Naive thymus-derived CD4-positive, alpha-beta T cell (primary cell): ENCODE results near the gene TBCCD1. TPM values are rescaled to one million over a fixed set of nuclear protein-coding genes. Genes with fewer than 3 reads are reported as not detected.

Experiments used
- ATAC-seq: fragments of 150-1000 bp; cut with Tn5 transposase; 2 replicates; pipeline ENCODE4 v1.10.0; 2021; ENCODE audit warnings: mild to moderate bottlenecking, moderate library complexity
- CTCF ChIA-PET: fragments of 350-600 bp; sonication (Branson Sonifier 250); formaldehyde crosslinking; loops from one replicate; lab custom pipeline; 2021; ENCODE audit warnings: antibody characterized with exemption; lab: Charles Lee
- POLR2A ChIA-PET: fragments of 350-600 bp; sonication (Branson Sonifier 250); formaldehyde crosslinking; loops from one replicate; lab custom pipeline; 2021; ENCODE audit warnings: antibody characterized with exemption, inconsistent platforms; lab: Charles Lee
- DNase-seq, 9 donors: peaks; one replicate each; pipeline versions ENCODE4 v3.0.0 to v3.0.0-alpha.2; 2020 to 2022; ENCODE audit warnings: mixed read lengths in 1 of 9
- H3K27ac ChIP-seq: one replicate; pipeline ENCODE4 v1.7.0; 2013; ENCODE audit warnings: mild to moderate bottlenecking, low read depth, low read length, moderate library complexity
- H3K27me3 ChIP-seq, 2 donors: one replicate each; pipeline ENCODE4 v1.7.0; 2013; ENCODE audit warnings: low read length in 2 of 2, mild to moderate bottlenecking in 2 of 2, moderate library complexity in 2 of 2; ENCODE audit not compliant: control insufficient read depth in 2 of 2, insufficient read depth in 2 of 2
- H3K36me3 ChIP-seq, 3 experiments: 1 replicate in 2 of 3; 2 replicates in 1 of 3; pipeline ENCODE4 v1.7.0; 2013; ENCODE audit warnings: low read length in 3 of 3, mild to moderate bottlenecking in 3 of 3, moderate library complexity in 1 of 3; ENCODE audit not compliant: insufficient read depth in 3 of 3, control insufficient read depth in 2 of 3
- H3K4me1 ChIP-seq, 2 donors: one replicate each; pipeline ENCODE4 v1.7.0; 2013; ENCODE audit warnings: low read length in 2 of 2, mild to moderate bottlenecking in 2 of 2, moderate library complexity in 1 of 2; ENCODE audit not compliant: control insufficient read depth in 2 of 2, insufficient read depth in 2 of 2
- H3K4me3 ChIP-seq: 2 replicates; pipeline ENCODE4 v1.7.0; 2013; ENCODE audit warnings: mild to moderate bottlenecking, low read length
- H3K9me3 ChIP-seq, 3 experiments: 1 replicate in 2 of 3; 2 replicates in 1 of 3; pipeline ENCODE4 v1.7.0; 2013; ENCODE audit warnings: low read length in 3 of 3; ENCODE audit not compliant: control insufficient read depth in 2 of 3
- H3K27ac Mint-ChIP-seq, 9 donors: one replicate each; pipeline ENCODE4 v1.8.0; 2020 to 2022; ENCODE audit warnings: mixed read lengths in 9 of 9, mild to moderate bottlenecking in 8 of 9, moderate library complexity in 5 of 9, inconsistent platforms in 2 of 9
- H3K27me3 Mint-ChIP-seq, 5 donors: one replicate each; pipeline ENCODE4 v1.8.0; 2021 to 2022; ENCODE audit warnings: mixed read lengths in 5 of 5, mild to moderate bottlenecking in 1 of 5
- H3K36me3 Mint-ChIP-seq, 5 donors: one replicate each; pipeline ENCODE4 v1.8.0; 2020 to 2022; ENCODE audit warnings: mixed read lengths in 5 of 5, mild to moderate bottlenecking in 3 of 5, inconsistent platforms in 1 of 5
- H3K4me1 Mint-ChIP-seq, 7 donors: one replicate each; pipeline ENCODE4 v1.8.0; 2020 to 2022; ENCODE audit warnings: mixed read lengths in 7 of 7, mild to moderate bottlenecking in 3 of 7, inconsistent platforms in 1 of 7
- H3K4me3 Mint-ChIP-seq, 10 donors: one replicate each; pipeline ENCODE4 v1.8.0; 2020 to 2022; ENCODE audit warnings: mild to moderate bottlenecking in 10 of 10, mixed read lengths in 10 of 10, moderate library complexity in 6 of 10, inconsistent platforms in 2 of 10
- H3K9me3 Mint-ChIP-seq, 11 donors: one replicate each; pipeline ENCODE4 v1.8.0; 2020 to 2022; ENCODE audit warnings: mixed read lengths in 11 of 11, mild to moderate bottlenecking in 4 of 11, inconsistent platforms in 1 of 11, moderate library complexity in 1 of 11
- intact Hi-C, 2 donors: fragments of 100-400 bp; cut with micrococcal nuclease; formaldehyde crosslinking; loops; one replicate each; pipeline ENCODE4 v1.15.1; 2023
- polyA plus RNA-seq, 2 donors: library from polyadenylated mRNA; unstranded; fragments of 300-500 nt; fragmentation: Illumina TruSeq; gene quantifications; one replicate each; pipeline ENCODE4 v1.2.3, GENCODE V29; 2021
- total RNA-seq, 6 experiments: library from RNA in 5 of 6; stranded (reverse) in 5 of 6; gene quantifications; 1 replicate in 5 of 6; 2 replicates in 1 of 6; pipeline ENCODE4 v1.2.3 and lab custom pipeline; 2021 to 2026

Gene TBCCD1
- total and polyA plus RNA-seq, 7 experiments from 2014 or later: 11.3 to 21.1 (median 15.8) TPM

GRCh38 chr3:186529201-186529999 is 37.7 kb downstream of the TBCCD1 start:
- H3K9me3 Mint-ChIP-seq: peaks cover 0 to 3% (median 0%) of the 10 kb centered on the region in 11 donors
- intact Hi-C loops: no loop called here
- peaks cover 11 to 25% of the 10 kb centered on the region in 2 donors for H3K4me1 ChIP-seq
- DNase-seq (no peak), ATAC-seq (peak; percentile 36)
- no peaks in the 10 kb centered on the region for H3K27me3 ChIP-seq
- H3K4me3 ChIP-seq: no peak overlapping the region
- peaks cover 20 to 46% (median 35%) of the 10 kb centered on the region in 7 donors for H3K4me1 Mint-ChIP-seq
- H3K4me3 Mint-ChIP-seq: peak overlapping the region in 4 of 10 donors; percentile 17 to 40 (median 30)
- peaks cover 3 to 16% (median 8%) of the 10 kb centered on the region in 5 donors for H3K36me3 Mint-ChIP-seq
- H3K36me3 ChIP-seq: no peaks in the 10 kb centered on the region
- H3K9me3 ChIP-seq: no peaks in the 10 kb centered on the region
- H3K27ac Mint-ChIP-seq: peak overlapping the region in 5 of 9 donors; percentile 7 to 41 (median 10)
- CTCF ChIA-PET: interaction anchor here (0.6 to 1.6 kb wide), 2 partner anchors 11 to 553 kb away, joined by 3 to 13 read pairs; no protein-coding TSS in a partner anchor
- POLR2A ChIA-PET: no interaction called here
- H3K27ac ChIP-seq: no peak overlapping the region
- H3K27me3 Mint-ChIP-seq: no peaks in the 10 kb centered on the region

GRCh38 chr3:186526256-186526606 is 40.9 kb downstream of the TBCCD1 start:
- peaks cover 0 to 17% (median 9%) of the 10 kb centered on the region in 5 donors for H3K36me3 Mint-ChIP-seq
- H3K27ac ChIP-seq: no peak overlapping the region
- H3K27me3 Mint-ChIP-seq: peaks cover 0 to 3% (median 0%) of the 10 kb centered on the region in 5 donors
- H3K4me3 ChIP-seq: no peak overlapping the region
- H3K27me3 ChIP-seq: no peaks in the 10 kb centered on the region
- H3K9me3 Mint-ChIP-seq: peaks cover 0 to 3% (median 0%) of the 10 kb centered on the region in 11 donors
- ChIA-PET POLR2A (interaction anchor here (0.6 to 1.0 kb wide), 2 partner anchors 9 to 47 kb away, joined by 3 to 5 read pairs; no protein-coding TSS in a partner anchor), CTCF (interaction anchor here (1.5 kb wide), 1 partner anchor 14 kb away, joined by 7 read pairs; no protein-coding TSS in a partner anchor)
- no peaks in the 10 kb centered on the region for H3K36me3 ChIP-seq
- DNase-seq (no peak), ATAC-seq (peak; percentile 29)
- peaks cover 0 to 14% of the 10 kb centered on the region in 2 donors for H3K4me1 ChIP-seq
- H3K9me3 ChIP-seq: no peaks in the 10 kb centered on the region
- H3K27ac Mint-ChIP-seq: peak overlapping the region in 1 of 9 donors; percentile 41
- no peak overlapping the region for H3K4me3 Mint-ChIP-seq
- H3K4me1 Mint-ChIP-seq: peaks cover 20 to 42% (median 31%) of the 10 kb centered on the region in 7 donors
- intact Hi-C loops: no loop called here

- no peak overlapping the region for H3K4me3 Mint-ChIP-seq
- Histone ChIP-seq H3K9me3 (no peaks in the 10 kb centered on the region), H3K27me3 (no peaks in the 10 kb centered on the region), H3K4me3 (no peak overlapping the region), H3K4me1 (peaks cover 0 to 14% of the 10 kb centered on the region in 2 donors), H3K36me3 (no peaks in the 10 kb centered on the region), H3K27ac (no peak overlapping the region)
- DNase-seq (no peak), ATAC-seq (no peak)
- no peak overlapping the region for H3K27ac Mint-ChIP-seq
- H3K36me3 Mint-ChIP-seq: peaks cover 0 to 17% (median 9%) of the 10 kb centered on the region in 5 donors
- peaks cover 23 to 44% (median 35%) of the 10 kb centered on the region in 7 donors for H3K4me1 Mint-ChIP-seq
- CTCF ChIA-PET: interaction anchor here (0.6 to 1.5 kb wide), 2 partner anchors 15 to 148 kb away, joined by 3 to 7 read pairs; no protein-coding TSS in a partner anchor
- POLR2A ChIA-PET: interaction anchor here (0.6 to 1.0 kb wide), 2 partner anchors 8 to 47 kb away, joined by 3 to 5 read pairs; no protein-coding TSS in a partner anchor
- H3K9me3 Mint-ChIP-seq: peaks cover 0 to 3% (median 0%) of the 10 kb centered on the region in 11 donors
- intact Hi-C loops: no loop called here
- peaks cover 0 to 3% (median 0%) of the 10 kb centered on the region in 5 donors for H3K27me3 Mint-ChIP-seq
Measured at GRCh38 chr3:186525369-186526255, 41.5 kb downstream of the TBCCD1 start.

GRCh38 chr3:186524616-186525015 is 42.5 kb downstream of the TBCCD1 start:
- peaks cover 5 to 15% of the 10 kb centered on the region in 2 donors for H3K4me1 ChIP-seq
- ATAC-seq: no peak
- no peaks in the 10 kb centered on the region for H3K27me3 ChIP-seq
- DNase-seq: no peak
- no peak overlapping the region for H3K27ac ChIP-seq
- Mint-ChIP-seq H3K4me3 (no peak overlapping the region), H3K4me1 (peaks cover 19 to 45% (median 35%) of the 10 kb centered on the region in 7 donors), H3K27me3 (peaks cover 0 to 3% (median 0%) of the 10 kb centered on the region in 5 donors), H3K27ac (no peak overlapping the region), H3K36me3 (peaks cover 0 to 17% (median 9%) of the 10 kb centered on the region in 5 donors), H3K9me3 (peaks cover 0 to 3% (median 0%) of the 10 kb centered on the region in 11 donors)
- ChIA-PET CTCF (no interaction called here), POLR2A (no interaction called here)
- no peaks in the 10 kb centered on the region for H3K9me3 ChIP-seq
- no peak overlapping the region for H3K4me3 ChIP-seq
- intact Hi-C loops: no loop called here
- H3K36me3 ChIP-seq: no peaks in the 10 kb centered on the region

GRCh38 chr3:186523434-186523833 is 43.7 kb downstream of the TBCCD1 start:
- intact Hi-C loops: no loop called here
- Histone ChIP-seq H3K27me3 (no peaks in the 10 kb centered on the region), H3K9me3 (no peaks in the 10 kb centered on the region), H3K36me3 (no peaks in the 10 kb centered on the region), H3K4me3 (no peak overlapping the region), H3K27ac (no peak overlapping the region), H3K4me1 (peaks cover 16 to 17% of the 10 kb centered on the region in 2 donors)
- Mint-ChIP-seq H3K9me3 (peaks cover 0 to 3% (median 0%) of the 10 kb centered on the region in 11 donors), H3K27me3 (peaks cover 0 to 3% (median 0%) of the 10 kb centered on the region in 5 donors), H3K36me3 (peaks cover 0 to 17% (median 5%) of the 10 kb centered on the region in 5 donors), H3K27ac (peak overlapping the region in 1 of 9 donors; percentile 1), H3K4me1 (peaks cover 20 to 45% (median 35%) of the 10 kb centered on the region in 7 donors), H3K4me3 (no peak overlapping the region)
- POLR2A ChIA-PET: no interaction called here
- CTCF ChIA-PET: no interaction called here
- no peak for ATAC-seq
- no peak for DNase-seq

- ATAC-seq: no peak
- no peak overlapping the region for H3K27ac ChIP-seq
- Mint-ChIP-seq H3K4me3 (no peak overlapping the region), H3K27me3 (peaks cover 0 to 3% (median 0%) of the 10 kb centered on the region in 5 donors), H3K27ac (no peak overlapping the region), H3K36me3 (peaks cover 0 to 16% (median 5%) of the 10 kb centered on the region in 5 donors), H3K9me3 (peaks cover 0 to 3% (median 0%) of the 10 kb centered on the region in 11 donors), H3K4me1 (peaks cover 23 to 45% (median 37%) of the 10 kb centered on the region in 7 donors)
- no peak for DNase-seq
- POLR2A ChIA-PET: no interaction called here
- no peaks in the 10 kb centered on the region for H3K36me3 ChIP-seq
- peaks cover 20 to 21% of the 10 kb centered on the region in 2 donors for H3K4me1 ChIP-seq
- H3K4me3 ChIP-seq: no peak overlapping the region
- CTCF ChIA-PET: no interaction called here
- H3K27me3 ChIP-seq: no peaks in the 10 kb centered on the region
- no peaks in the 10 kb centered on the region for H3K9me3 ChIP-seq
- intact Hi-C loops: no loop called here
Measured at GRCh38 chr3:186523022-186523421, 44.1 kb downstream of the TBCCD1 start.
